ENCODE results near the gene RBMY1E. TPM values are rescaled to one million over a fixed set of nuclear protein-coding genes. Genes with fewer than 3 reads are reported as not detected.
"Not testable (repeated sequence)": the region's sequence is repeated elsewhere in the genome, so short reads cannot be mapped to it uniquely, and the experiment has no call there.

Gene RBMY1E
- total and polyA plus RNA-seq, 2 of the 8 experiments (the other 6 are each of a cell fraction or from before 2014, with no cell fraction given) = not detected

DNA sequence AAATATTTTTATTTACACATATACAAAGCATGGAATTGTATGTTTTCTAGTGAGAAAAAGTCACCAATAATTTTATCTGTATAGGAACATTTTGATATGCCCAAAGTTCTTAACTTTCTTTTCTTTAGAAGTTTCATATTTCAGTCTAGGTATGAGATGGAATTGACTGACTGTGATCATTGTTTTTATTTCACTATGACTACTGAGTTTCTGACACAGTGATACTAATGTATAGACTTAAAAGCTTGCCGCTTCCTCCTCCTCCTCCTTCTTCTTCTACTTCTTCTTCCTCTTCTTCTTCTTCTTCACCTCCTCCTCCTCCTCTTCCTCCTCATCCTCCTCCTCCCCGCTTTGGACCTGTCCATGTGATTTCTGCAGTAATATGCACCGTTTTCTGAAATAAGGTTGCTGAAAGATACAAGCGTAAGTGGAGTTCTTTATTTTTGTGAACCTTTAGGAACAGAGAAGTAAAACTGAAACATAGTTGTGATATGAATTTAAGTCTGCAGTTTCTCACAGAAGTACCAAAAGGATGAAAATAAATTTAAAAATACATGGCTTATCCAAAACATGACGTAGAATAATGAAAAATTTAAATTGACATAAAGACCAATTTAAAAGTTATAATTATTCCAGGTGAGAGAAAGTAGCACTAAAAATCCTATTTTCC is 48.3 kb downstream of the RBMY1E start:
- POLR2A ChIA-PET (ENCODE audit: partially characterized antibody) = not testable (repeated sequence)

More for the DNA sequence above, 48.3 kb downstream of the RBMY1E start:
- CTCF ChIA-PET (ENCODE audit: partially characterized antibody); H2BK12ac ChIP-seq (ENCODE audit: low read depth, low read length); H3K27me3 ChIP-seq (replicated peaks in 1 of 4; ENCODE audit: control insufficient read depth in 3 of 4, extremely low read depth in 1 of 4, insufficient read depth in 3 of 4, low read length in 3 of 4); H3K4me1 ChIP-seq (replicated peaks in 1 of 4; ENCODE audit: control insufficient read depth in 3 of 4, insufficient read depth in 4 of 4, low read length in 3 of 4); H3K56ac ChIP-seq (replicated peaks; ENCODE audit: insufficient read length, low read depth, low read length); H3K14ac ChIP-seq (ENCODE audit: insufficient read length); H3K18ac ChIP-seq (ENCODE audit: extremely low read depth, low read length); H2AK5ac ChIP-seq (ENCODE audit: low read depth, low read length); H3K23me2 ChIP-seq (ENCODE audit: low read depth, low read length); H3K27ac ChIP-seq (ENCODE audit: low read depth, low read length); H4K20me1 ChIP-seq (replicated peaks in 1 of 2; ENCODE audit: control insufficient read depth in 1 of 2, insufficient read depth in 2 of 2, low read length in 2 of 2); H2BK5ac ChIP-seq (ENCODE audit: low read depth, low read length); H3K79me2 ChIP-seq (ENCODE audit: control insufficient read depth in 1 of 2, insufficient read depth in 2 of 2, low read length in 2 of 2); H4K8ac ChIP-seq (ENCODE audit: extremely low read depth, insufficient read depth, low read length); H3K36me3 ChIP-seq (ENCODE audit: control insufficient read depth in 2 of 4, insufficient read depth in 4 of 4, low read length in 3 of 4); H4K5ac ChIP-seq (ENCODE audit: insufficient read length, low read depth, low read length); H2BK120ac ChIP-seq (replicated peaks; ENCODE audit: low read depth, low read length); H2AFZ ChIP-seq (ENCODE audit: low read length); H2BK20ac ChIP-seq (ENCODE audit: low read length); H3K9me3 ChIP-seq (ENCODE audit: insufficient read depth in 2 of 2, low read depth in 1 of 2, low read length in 1 of 2); H4K91ac ChIP-seq (replicated peaks; ENCODE audit: insufficient read length, low read length); H3K9ac ChIP-seq (replicated peaks in 1 of 4; ENCODE audit: extremely low read depth in 1 of 4, low read depth in 3 of 4, low read length in 3 of 4); H3K4ac ChIP-seq (replicated peaks; ENCODE audit: insufficient read length, low read depth, low read length); H2BK15ac ChIP-seq (ENCODE audit: low read length); DNase-seq (ENCODE audit: low read depth in 1 of 2, low spot score in 2 of 2); H3K4me3 ChIP-seq (ENCODE audit: extremely low read depth in 1 of 4, insufficient read depth in 2 of 4, low read depth in 3 of 4, low read length in 4 of 4); H3K79me1 ChIP-seq (ENCODE audit: low read depth, low read length); FAIRE-seq; H3K4me2 ChIP-seq (ENCODE audit: insufficient read depth in 1 of 2, low read depth in 2 of 2, low read length in 2 of 2); H3K23ac ChIP-seq (ENCODE audit: insufficient read length): not testable (repeated sequence)
- no CpG with 5 or more reads among the region's 5 CpGs for WGBS, 2 experiments (ENCODE audit: extremely low coverage in 1 of 2, insufficient coverage in 1 of 2, insufficient read length in 1 of 2, insufficient replicate concordance in 2 of 2, low coverage in 1 of 2, low lambda C conversion rate in 2 of 2, missing lambda C conversion rate in 1 of 2)

Other genes with a start within 250 kb of the RBMY1E start
- not detected in 2 replicates for gene RBMY1D, start 23.5 kb downstream of the RBMY1E start, total RNA-seq (2021; fragmentation: NEBNext Ultra II Directional; extraction: Animal tissue kit (Norgen Biotek cat#: 25700))
- not detected in 2 replicates for gene RBMY1D, start 23.5 kb downstream of the RBMY1E start, polyA plus RNA-seq (2011; rRNA removed)